Muscle layer of duodenum (tissue), 2 donors: ENCODE results near the gene DENND6B.

ENCODE experiments used
- H3K27ac ChIP-seq: one replicate; pipeline ENCODE4 v1.7.0; 2013; ENCODE audit warnings: mild to moderate bottlenecking, low read length
- H3K27me3 ChIP-seq: one replicate; pipeline ENCODE4 v1.7.0; 2013; ENCODE audit warnings: low read depth, mild to moderate bottlenecking, control low read depth, low read length
- H3K36me3 ChIP-seq, 2 donors: one replicate each; pipeline ENCODE4 v1.7.0; 2013; ENCODE audit warnings: low read length in 2 of 2, control low read depth in 1 of 2, mild to moderate bottlenecking in 1 of 2; ENCODE audit not compliant: insufficient read depth in 2 of 2, control insufficient read depth in 1 of 2
- H3K4me1 ChIP-seq, 2 donors: one replicate each; pipeline ENCODE4 v1.7.0; 2013; ENCODE audit warnings: low read length in 2 of 2, mild to moderate bottlenecking in 2 of 2, control low read depth in 1 of 2, moderate library complexity in 1 of 2; ENCODE audit not compliant: insufficient read depth in 2 of 2, control insufficient read depth in 1 of 2
- H3K4me3 ChIP-seq, 2 donors: one replicate each; pipeline ENCODE4 v1.7.0; 2013; ENCODE audit warnings: low read length in 2 of 2, low read depth in 1 of 2, mild to moderate bottlenecking in 1 of 2
- H3K9me3 ChIP-seq, 2 donors: one replicate each; pipeline ENCODE4 v1.7.0; 2013; ENCODE audit warnings: low read length in 2 of 2, control low read depth in 1 of 2, mild to moderate bottlenecking in 1 of 2; ENCODE audit not compliant: control insufficient read depth in 1 of 2
- donor health status: healthy.

The DENND6B gene

DNA sequence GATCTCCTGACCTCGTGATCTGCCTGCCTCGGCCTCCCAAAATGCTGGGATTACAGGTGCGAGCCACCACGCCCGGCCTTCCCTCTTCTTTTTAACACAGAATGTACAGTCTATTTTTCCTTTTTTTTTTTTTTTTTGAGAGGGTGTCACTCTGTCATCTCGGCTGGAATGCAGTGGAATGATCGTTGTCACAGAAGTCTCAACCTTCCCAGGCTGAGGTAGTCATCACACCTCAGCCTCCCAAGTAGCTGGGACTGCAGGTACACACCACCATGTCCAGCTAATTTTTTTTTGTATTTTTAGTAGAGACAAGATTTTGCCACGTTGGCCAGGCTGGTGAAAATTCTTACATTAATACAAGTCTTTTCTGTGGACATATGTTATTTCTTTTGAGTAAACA is 29.4 kb upstream of the DENND6B start:
- H3K36me3 ChIP-seq, result peaks cover 8 to 14% of the 10 kb centered on the region in 2 donors
- no peaks in the 10 kb centered on the region for H3K9me3 ChIP-seq
- no peaks in the 10 kb centered on the region for H3K27me3 ChIP-seq
- H3K27ac ChIP-seq, result no peak overlapping the region
- H3K4me3 ChIP-seq, result no peak overlapping the region
- peaks cover 0 to 2% of the 10 kb centered on the region in 2 donors for H3K4me1 ChIP-seq

- no peaks in the 10 kb centered on the region for H3K27me3 ChIP-seq
- H3K4me3 ChIP-seq, result no peak overlapping the region
- H3K27ac ChIP-seq, result no peak overlapping the region
- no peaks in the 10 kb centered on the region for H3K9me3 ChIP-seq
- H3K4me1 ChIP-seq, result peaks cover 0 to 19% of the 10 kb centered on the region in 2 donors
- H3K36me3 ChIP-seq, result peaks cover 5% of the 10 kb centered on the region in 2 donors
Observed at GRCh38 chr22:50348058-50348457, 21.2 kb upstream of the DENND6B start.

DNA sequence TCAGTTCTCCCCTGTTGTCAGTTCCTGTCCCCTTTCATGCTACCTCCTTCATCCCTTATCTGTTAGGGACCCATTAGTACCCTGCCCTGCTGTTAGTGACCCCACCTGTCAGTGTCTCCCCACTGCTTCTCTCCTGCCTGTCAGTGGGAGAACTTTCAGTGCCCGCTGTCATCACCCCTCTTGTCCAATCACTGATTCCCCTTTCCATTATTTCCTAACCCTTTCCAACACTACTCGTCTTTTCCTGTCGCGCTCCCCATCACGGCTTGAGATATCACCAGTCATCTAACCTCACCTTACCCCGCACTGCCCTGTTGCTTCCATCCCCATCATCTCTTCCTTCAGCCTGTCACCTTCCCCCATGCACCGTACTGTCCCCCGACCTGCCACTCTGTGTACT is 20.3 kb upstream of the DENND6B start:
- peaks cover 0 to 25% of the 10 kb centered on the region in 2 donors for H3K4me1 ChIP-seq
- peaks cover 0 to 5% of the 10 kb centered on the region in 2 donors for H3K36me3 ChIP-seq
- no peak overlapping the region for H3K27ac ChIP-seq
- H3K27me3 ChIP-seq, result no peaks in the 10 kb centered on the region
- no peak overlapping the region for H3K4me3 ChIP-seq
- no peaks in the 10 kb centered on the region for H3K9me3 ChIP-seq

DNA sequence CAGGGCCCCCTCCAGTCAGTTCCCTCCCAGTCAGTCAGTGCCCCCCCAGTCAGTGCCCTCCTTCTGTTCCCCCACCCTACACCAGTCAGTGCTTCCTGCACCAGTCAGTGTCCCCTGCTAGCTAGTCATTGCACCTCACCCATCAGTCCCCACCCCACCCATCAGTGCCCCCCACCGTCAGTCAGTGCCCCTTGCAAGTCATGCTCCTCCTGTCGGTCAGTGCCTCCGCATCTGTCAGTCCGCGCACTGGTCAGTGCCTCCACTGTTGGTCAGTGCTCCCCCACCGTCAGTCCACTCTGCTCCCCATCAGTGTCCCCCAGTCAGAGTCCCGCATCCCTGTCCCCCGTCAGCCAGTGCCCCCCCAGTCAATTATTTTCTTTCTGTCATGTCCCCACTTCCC is 19.7 kb upstream of the DENND6B start:
- Histone ChIP-seq H3K27me3 (no peaks in the 10 kb centered on the region), H3K9me3 (no peaks in the 10 kb centered on the region), H3K27ac (no peak overlapping the region)

GRCh38 chr22:50343541-50343935 is 16.7 kb upstream of the DENND6B start:
- H3K4me1 ChIP-seq, result peaks cover 0 to 27% of the 10 kb centered on the region in 2 donors
- peak overlapping the region; percentile 52 to 88 for H3K4me3 ChIP-seq
- H3K27ac ChIP-seq, result no peak overlapping the region
- no peaks in the 10 kb centered on the region for H3K9me3 ChIP-seq
- peaks cover 0 to 5% of the 10 kb centered on the region in 2 donors for H3K36me3 ChIP-seq
- no peaks in the 10 kb centered on the region for H3K27me3 ChIP-seq

More for the DNA sequence above, 19.7 kb upstream of the DENND6B start:
- Histone ChIP-seq H3K4me3 (no peak overlapping the region), H3K4me1 (peaks cover 0 to 27% of the 10 kb centered on the region in 2 donors), H3K36me3 (peaks cover 0 to 5% of the 10 kb centered on the region in 2 donors)

- Histone ChIP-seq H3K27ac (peak within 1 kb of the TSS; percentile 9), H3K36me3 (peaks cover 0 to 1% of the 10 kb centered on the region in 2 donors), H3K9me3 (no peaks in the 10 kb centered on the region), H3K27me3 (no peaks in the 10 kb centered on the region), H3K4me1 (peaks cover 0 to 27% of the 10 kb centered on the region in 2 donors), H3K4me3 (peak within 1 kb of the TSS; percentile 72 to 88)
Observed at GRCh38 chr22:50342651-50343540, 16.1 kb upstream of the DENND6B start, which contains the start of gene PPP6R2. PPP6R2 (plus strand) TSS chr22:50343327; CDS start chr22:50393909, 50,582 bp downstream.

DNA sequence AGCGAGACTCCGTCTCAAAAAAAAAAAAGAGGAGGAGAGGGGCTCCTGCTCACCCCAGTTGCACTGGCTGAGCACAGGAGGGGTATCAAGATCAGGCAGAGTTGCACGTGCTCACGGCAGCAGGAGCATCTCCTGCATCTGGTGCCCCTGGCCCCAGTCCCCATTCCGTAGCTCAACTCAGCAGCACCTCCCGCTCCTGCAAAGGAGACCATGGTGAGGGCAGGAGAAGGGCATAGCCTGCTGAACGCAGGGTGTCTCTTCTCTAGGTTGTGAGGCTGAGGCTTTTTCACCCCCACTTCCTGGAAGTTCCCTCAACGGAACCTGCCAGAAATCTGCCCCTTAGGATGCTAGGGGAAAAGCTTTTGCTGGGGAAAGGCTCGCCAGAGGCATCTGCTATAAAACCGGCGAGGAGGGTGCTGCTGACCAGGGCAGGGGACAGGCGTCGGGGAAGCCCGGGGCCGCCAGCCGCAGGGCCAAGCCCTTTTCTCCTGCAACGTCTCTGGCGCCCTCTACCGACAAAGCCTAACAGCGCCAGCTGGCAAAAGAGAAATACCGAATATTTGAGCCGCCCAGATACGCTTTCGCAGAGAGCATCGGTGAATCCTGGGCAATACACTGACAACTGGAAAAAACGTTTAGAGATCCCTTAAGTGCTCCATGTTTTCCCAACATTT is 15.3 kb upstream of the DENND6B start:
- H3K27ac ChIP-seq, result peak overlapping the region; percentile 9
- H3K36me3 ChIP-seq, result no peaks in the 10 kb centered on the region
- H3K4me1 ChIP-seq, result peaks cover 0 to 21% of the 10 kb centered on the region in 2 donors
- H3K4me3 ChIP-seq, result peak overlapping the region; percentile 72 to 88
- H3K27me3 ChIP-seq, result no peaks in the 10 kb centered on the region
- no peaks in the 10 kb centered on the region for H3K9me3 ChIP-seq

- H3K4me3 ChIP-seq, result no peak overlapping the region
- H3K36me3 ChIP-seq, result no peaks in the 10 kb centered on the region
- H3K4me1 ChIP-seq, result peaks cover 0 to 8% of the 10 kb centered on the region in 2 donors
- H3K9me3 ChIP-seq, result no peaks in the 10 kb centered on the region
- no peak overlapping the region for H3K27ac ChIP-seq
- no peaks in the 10 kb centered on the region for H3K27me3 ChIP-seq
Observed at GRCh38 chr22:50339945-50340879, 13.4 kb upstream of the DENND6B start.

DNA sequence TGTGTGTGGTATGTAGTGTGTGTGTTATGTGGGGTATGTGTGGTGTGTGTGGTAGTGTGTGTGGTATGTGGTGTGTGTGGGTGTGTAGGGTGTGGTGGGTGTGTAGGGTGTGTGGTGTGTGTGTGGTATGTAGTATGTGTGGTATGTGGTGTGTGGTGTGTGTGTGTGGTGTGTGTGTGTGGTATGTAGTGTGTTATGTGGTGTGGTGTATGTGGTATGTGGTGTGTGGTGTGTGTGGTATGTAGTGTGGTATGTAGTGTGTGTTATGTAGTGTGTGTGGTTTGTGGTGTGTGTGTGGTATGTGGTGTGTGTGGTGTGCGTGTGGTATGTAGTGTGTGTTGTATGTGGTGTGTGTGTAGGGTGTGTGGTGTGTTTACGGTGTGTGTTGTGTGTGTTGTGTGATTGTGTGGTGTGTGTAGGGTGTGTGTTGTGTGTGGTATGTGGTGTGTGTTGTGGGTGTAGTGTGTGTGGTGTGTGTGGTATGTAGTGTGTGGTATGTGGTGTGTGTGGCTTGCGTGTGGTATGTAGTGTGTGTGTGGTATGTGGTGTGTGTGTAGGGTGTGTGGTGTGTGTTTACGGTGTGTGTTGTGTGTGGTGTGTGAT is 12.1 kb upstream of the DENND6B start:
- Histone ChIP-seq H3K4me1 (peaks cover 0 to 8% of the 10 kb centered on the region in 2 donors), H3K9me3 (no peaks in the 10 kb centered on the region), H3K4me3 (no peak overlapping the region), H3K27me3 (no peaks in the 10 kb centered on the region), H3K36me3 (no peaks in the 10 kb centered on the region), H3K27ac (no peak overlapping the region)

GRCh38 chr22:50338042-50338573 is 11.3 kb upstream of the DENND6B start:
- Histone ChIP-seq H3K27ac (no peak overlapping the region), H3K4me1 (peaks cover 0 to 8% of the 10 kb centered on the region in 2 donors), H3K4me3 (no peak overlapping the region), H3K27me3 (no peaks in the 10 kb centered on the region), H3K9me3 (no peaks in the 10 kb centered on the region), H3K36me3 (no peaks in the 10 kb centered on the region)
